ENCODE data around the gene NFATC4. TPM values are rescaled to one million over a fixed set of nuclear protein-coding genes. Genes with fewer than 3 reads are reported as not detected.

Gene NFATC4
- total RNA-seq, result 10 to 100 TPM; 11.2 to 24.0 TPM

DNA sequence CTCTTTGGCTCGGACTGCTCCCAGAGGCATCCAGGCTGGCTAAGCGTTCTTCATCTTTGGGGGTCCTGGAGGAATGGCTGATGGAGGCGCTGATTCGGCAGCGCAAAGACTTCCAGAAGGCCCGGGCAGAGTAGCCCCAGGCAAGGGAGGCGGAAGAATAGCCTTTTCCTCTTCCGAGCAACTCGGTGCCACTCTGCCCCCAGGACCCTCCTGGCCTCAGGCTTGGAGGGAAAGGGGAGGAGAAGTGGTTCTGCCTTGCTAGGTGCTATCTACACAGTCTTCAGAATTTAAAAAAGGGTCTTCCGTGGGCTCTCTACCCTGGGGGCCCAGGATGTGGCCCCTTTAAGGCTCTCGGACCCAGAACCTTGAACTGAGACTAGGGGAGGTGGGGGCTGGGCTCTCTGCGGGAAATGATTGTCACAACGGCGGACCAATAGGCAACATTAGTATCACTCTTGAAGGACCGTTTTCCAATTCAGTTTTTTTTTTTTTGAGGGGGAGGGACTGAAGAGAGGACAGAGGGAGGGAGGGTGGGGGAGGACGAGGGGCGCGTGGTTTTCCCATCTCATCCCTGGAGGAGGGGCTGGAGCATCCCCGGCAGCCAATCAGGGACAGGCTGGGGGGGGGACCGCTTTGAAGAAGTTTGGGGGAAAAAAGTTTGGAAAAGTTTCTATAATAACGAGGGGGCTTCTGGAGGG, at the start of gene NFATC4:
TSS of gene NFATC4 (plus strand) at position 671 of the 698 bp plus-strand sequence. CDS start 157 bp downstream, outside the sequence.
- H3K27ac ChIP-seq, result peak within 1 kb of the TSS; percentile 72
- TF ChIP-seq, protein P1, sequence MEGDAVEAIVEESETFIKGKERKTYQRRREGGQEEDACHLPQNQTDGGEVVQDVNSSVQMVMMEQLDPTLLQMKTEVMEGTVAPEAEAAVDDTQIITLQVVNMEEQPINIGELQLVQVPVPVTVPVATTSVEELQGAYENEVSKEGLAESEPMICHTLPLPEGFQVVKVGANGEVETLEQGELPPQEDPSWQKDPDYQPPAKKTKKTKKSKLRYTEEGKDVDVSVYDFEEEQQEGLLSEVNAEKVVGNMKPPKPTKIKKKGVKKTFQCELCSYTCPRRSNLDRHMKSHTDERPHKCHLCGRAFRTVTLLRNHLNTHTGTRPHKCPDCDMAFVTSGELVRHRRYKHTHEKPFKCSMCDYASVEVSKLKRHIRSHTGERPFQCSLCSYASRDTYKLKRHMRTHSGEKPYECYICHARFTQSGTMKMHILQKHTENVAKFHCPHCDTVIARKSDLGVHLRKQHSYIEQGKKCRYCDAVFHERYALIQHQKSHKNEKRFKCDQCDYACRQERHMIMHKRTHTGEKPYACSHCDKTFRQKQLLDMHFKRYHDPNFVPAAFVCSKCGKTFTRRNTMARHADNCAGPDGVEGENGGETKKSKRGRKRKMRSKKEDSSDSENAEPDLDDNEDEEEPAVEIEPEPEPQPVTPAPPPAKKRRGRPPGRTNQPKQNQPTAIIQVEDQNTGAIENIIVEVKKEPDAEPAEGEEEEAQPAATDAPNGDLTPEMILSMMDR (IDR thresholded peaks at IDR 0.05), result no peak
- no peaks in the 10 kb centered on the region for H3K27me3 ChIP-seq
- H3K9me3 ChIP-seq, result no peaks in the 10 kb centered on the region
- peak; percentile 85 for DNase-seq
- H3K4me3 ChIP-seq, result peak within 1 kb of the TSS; percentile 42
- intact Hi-C loops (cut with DNase I), result loop anchor here (2.0 to 5.0 kb wide), 2 partner anchors 35 to 63 kb away; no protein-coding TSS in a partner anchor
- peak within 1 kb of the TSS; percentile 74 to 89 for H3K9ac ChIP-seq (ENCODE audit: low read depth in 2 of 2, low read length in 2 of 2)
- peaks cover 9% of the 10 kb centered on the region for H3K4me1 ChIP-seq
- no peaks in the 10 kb centered on the region for H3K36me3 ChIP-seq

DNA sequence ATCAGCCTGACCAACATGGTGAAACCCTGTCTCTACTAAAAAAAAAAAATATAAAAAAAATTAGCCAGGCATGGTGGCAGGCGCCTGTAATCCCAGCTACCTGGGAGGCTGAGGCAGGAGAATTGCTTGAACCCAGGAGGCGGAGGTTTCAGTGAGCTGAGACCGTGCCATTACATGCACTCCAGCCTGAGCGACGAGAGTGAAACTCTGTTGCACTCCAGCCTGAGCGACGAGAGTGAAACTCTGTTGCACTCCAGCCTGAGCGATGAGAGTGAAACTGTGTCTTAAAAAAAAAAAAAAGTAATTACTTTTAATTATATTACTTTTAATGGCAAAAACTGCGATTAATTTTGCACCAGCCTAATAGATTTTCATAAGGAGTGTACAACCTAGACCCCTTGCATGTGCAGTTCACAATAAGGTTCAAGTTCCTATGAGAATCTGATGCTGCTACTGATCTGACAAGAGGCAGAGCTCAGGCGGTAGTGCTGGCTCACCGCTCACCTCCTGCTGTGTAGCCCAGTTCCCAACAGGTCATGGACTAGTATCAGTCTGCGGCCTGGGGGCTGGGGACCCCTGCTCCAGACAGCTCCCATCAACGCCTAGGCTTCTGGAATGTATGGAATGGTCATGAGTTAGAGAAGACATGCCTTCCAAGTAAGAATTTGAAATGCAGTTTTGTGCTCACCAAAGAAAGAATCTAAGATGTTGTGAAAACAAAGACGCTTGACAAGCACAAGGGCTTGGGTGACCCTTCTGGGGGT, 46.6 kb upstream of the NFATC4 start:
- no peaks in the 10 kb centered on the region for H3K27me3 ChIP-seq
- H3K4me3 ChIP-seq, result no peak overlapping the region
- no peak overlapping the region for H3K9ac ChIP-seq (ENCODE audit: low read depth in 2 of 2, low read length in 2 of 2)
- no peak for DNase-seq
- H3K4me1 ChIP-seq, result peaks cover under 1% of the 10 kb centered on the region
- no peaks in the 10 kb centered on the region for H3K9me3 ChIP-seq
- TF ChIP-seq, protein P1 (IDR thresholded peaks at IDR 0.05), result no peak
- no peak overlapping the region for H3K27ac ChIP-seq
- intact Hi-C loops (cut with DNase I), result no loop called here
- H3K36me3 ChIP-seq, result no peaks in the 10 kb centered on the region

DNA sequence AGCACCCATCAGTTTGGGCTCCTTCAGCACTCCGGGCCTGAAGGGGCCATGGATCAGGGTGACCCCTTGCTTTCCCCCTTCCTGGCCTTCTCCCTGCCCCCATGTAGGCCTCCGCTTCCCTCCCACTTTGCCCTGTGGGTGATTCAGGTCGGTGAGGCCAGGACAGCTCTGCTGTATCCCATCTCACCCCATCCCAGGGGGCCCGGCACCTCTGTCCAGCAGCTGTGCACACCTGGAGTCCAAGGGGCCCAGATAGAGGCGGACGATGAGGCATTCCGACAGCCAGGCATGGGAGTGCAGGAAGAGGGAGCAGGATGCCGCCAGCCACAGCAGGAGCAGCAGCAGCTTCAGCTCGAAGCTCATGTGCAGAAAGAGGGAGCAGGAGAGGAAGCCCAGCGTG, 45.3 kb upstream of the NFATC4 start:
- H3K36me3 ChIP-seq, result no peaks in the 10 kb centered on the region
- H3K9me3 ChIP-seq, result no peaks in the 10 kb centered on the region
- intact Hi-C loops (cut with DNase I), result no loop called here
- DNase-seq, result no peak
- H3K9ac ChIP-seq (ENCODE audit: low read depth in 2 of 2, low read length in 2 of 2), result no peak overlapping the region
- no peaks in the 10 kb centered on the region for H3K27me3 ChIP-seq
- TF ChIP-seq, protein P1 (IDR thresholded peaks at IDR 0.05), result no peak
- H3K27ac ChIP-seq, result no peak overlapping the region
- no peak overlapping the region for H3K4me3 ChIP-seq
- no peaks in the 10 kb centered on the region for H3K4me1 ChIP-seq

DNA sequence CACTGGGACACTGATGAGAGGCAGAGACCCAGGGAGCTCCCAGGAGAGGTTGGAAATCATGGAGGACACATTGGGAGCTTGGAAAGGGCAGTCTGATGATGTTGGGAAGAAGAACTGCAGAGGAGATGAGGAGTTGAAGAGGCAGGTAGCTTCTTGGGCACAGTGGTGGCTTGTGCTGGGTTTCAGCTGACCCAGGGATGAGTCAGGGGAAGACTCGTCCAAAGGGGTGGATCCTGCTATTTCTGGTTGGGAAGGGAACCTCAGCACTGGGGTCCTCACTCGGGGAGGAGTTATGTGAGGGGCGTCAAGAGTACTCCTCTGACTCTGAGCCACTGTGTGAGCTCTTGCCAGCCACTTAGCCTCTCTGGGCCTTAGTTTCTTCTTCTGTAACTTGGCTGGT, 44.6 kb upstream of the NFATC4 start:
- Histone ChIP-seq H3K9me3 (no peaks in the 10 kb centered on the region), H3K27ac (no peak overlapping the region), H3K4me3 (no peak overlapping the region), H3K36me3 (no peaks in the 10 kb centered on the region), H3K27me3 (no peaks in the 10 kb centered on the region), H3K9ac (ENCODE audit: low read depth in 2 of 2, low read length in 2 of 2) (no peak overlapping the region), H3K4me1 (no peaks in the 10 kb centered on the region)
- TF ChIP-seq, protein P1 (IDR thresholded peaks at IDR 0.05), result no peak
- intact Hi-C loops (cut with DNase I), result no loop called here
- no peak for DNase-seq

DNA sequence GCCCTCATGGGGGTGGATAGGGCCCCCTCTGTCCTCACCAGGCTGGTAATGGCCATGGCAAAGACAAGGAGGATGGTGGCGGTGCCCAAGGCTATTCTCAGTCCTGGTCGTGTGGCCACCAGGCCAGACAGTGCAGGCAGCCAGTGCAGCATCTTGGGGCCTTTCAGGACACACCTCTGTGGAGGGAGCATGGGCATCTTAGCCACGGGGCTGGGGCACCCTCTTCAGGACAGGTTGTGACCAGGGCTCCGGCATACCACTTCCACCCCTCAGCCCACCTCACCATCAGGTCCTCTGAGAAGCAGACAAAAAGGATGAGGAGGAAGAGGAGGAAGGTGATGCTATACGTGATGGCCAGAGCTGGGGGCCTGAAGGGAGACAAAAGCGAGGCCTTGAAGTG, 44.0 kb upstream of the NFATC4 start:
- no peaks in the 10 kb centered on the region for H3K9me3 ChIP-seq
- H3K27me3 ChIP-seq, result no peaks in the 10 kb centered on the region
- TF ChIP-seq, protein P1 (IDR thresholded peaks at IDR 0.05), result no peak
- no peak for DNase-seq
- no peak overlapping the region for H3K27ac ChIP-seq
- no peak overlapping the region for H3K9ac ChIP-seq (ENCODE audit: low read depth in 2 of 2, low read length in 2 of 2)
- intact Hi-C loops (cut with DNase I), result no loop called here
- H3K4me1 ChIP-seq, result no peaks in the 10 kb centered on the region
- no peaks in the 10 kb centered on the region for H3K36me3 ChIP-seq
- no peak overlapping the region for H3K4me3 ChIP-seq
